Activated T-cell treated with anti-CD3 and anti-CD28 coated beads, Interleukin-2, amount 50 U/mL, for 72 hours (primary cell): ENCODE measurements around the gene SDR9C7. TPM values are rescaled to one million over a fixed set of nuclear protein-coding genes. Genes with fewer than 3 reads are reported as not detected.
"Not testable (repeated sequence)": the region's sequence is repeated elsewhere in the genome, so short reads cannot be mapped to it uniquely, and the experiment has no call there.

ENCODE experiments used
- ATAC-seq, 2 donors: fragments of 150-1000 bp; cut with Tn5 transposase; replicated peaks in 1 of 2; 2 replicates each; pipeline ENCODE4 v1.10.0; 2021; ENCODE audit warnings: moderate library complexity in 2 of 2, mild to moderate bottlenecking in 1 of 2
- DNase-seq, 2 donors: peaks; one replicate each; pipeline ENCODE4 v3.0.0; 2021 to 2022; ENCODE audit warnings: mixed read lengths in 1 of 2
- H3K27ac Mint-ChIP-seq: one replicate; pipeline ENCODE4 v1.8.0; 2022; ENCODE audit warnings: mild to moderate bottlenecking, moderate library complexity, mixed read lengths
- H3K27me3 Mint-ChIP-seq: one replicate; pipeline ENCODE4 v1.8.0; 2022; ENCODE audit warnings: low read depth, mixed read lengths
- H3K36me3 Mint-ChIP-seq, 2 donors: one replicate each; pipeline ENCODE4 v1.8.0; 2022; ENCODE audit warnings: mixed read lengths in 2 of 2, mild to moderate bottlenecking in 1 of 2; ENCODE audit not compliant: insufficient read depth in 2 of 2
- H3K4me1 Mint-ChIP-seq: one replicate; pipeline ENCODE4 v1.8.0; 2022; ENCODE audit warnings: low read depth, mixed read lengths
- H3K4me3 Mint-ChIP-seq, 2 donors: one replicate each; pipeline ENCODE4 v1.8.0; 2022; ENCODE audit warnings: mild to moderate bottlenecking in 2 of 2, mixed read lengths in 2 of 2, moderate library complexity in 2 of 2
- H3K9me3 Mint-ChIP-seq, 2 donors: one replicate each; pipeline ENCODE4 v1.8.0; 2022; ENCODE audit warnings: mixed read lengths in 2 of 2
- total RNA-seq, 2 donors: library from RNA; stranded (reverse); gene quantifications; one replicate each; pipeline ENCODE4 v1.2.3, GENCODE V29; 2022

The SDR9C7 gene
- total RNA-seq, 2 donors from 2014 or later: 0.14 TPM; not detected in 1

DNA sequence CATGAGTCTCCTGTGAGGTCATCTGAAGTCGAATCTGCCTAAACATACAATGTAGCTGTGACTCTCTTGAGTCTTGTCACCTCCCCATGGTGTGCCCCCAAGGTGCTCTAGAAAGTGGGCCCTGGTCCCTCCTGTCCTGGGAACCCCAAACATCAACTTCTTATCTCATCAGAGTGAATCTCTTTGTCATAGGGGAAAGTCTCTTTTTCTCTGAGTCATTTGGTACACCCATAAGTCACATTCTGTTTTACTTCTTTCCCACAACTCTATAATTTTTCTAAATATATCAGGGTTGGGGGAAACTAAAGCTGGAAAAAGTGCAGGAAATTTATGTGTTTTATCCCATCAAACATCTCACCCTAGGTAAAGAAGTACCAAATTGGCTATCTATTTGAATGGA lies 12.9 kb downstream of the SDR9C7 start:
- Mint-ChIP-seq H3K4me1 (no peaks in the 10 kb centered on the region), H3K9me3 (peaks cover 0 to 3% of the 10 kb centered on the region in 2 donors), H3K4me3 (no peak overlapping the region), H3K27me3 (no peaks in the 10 kb centered on the region), H3K27ac (no peak overlapping the region), H3K36me3 (peaks cover 2 to 5% of the 10 kb centered on the region in 2 donors)
- DNase-seq (no peak), ATAC-seq (peak in 1 of 2 donors; percentile 29)

DNA sequence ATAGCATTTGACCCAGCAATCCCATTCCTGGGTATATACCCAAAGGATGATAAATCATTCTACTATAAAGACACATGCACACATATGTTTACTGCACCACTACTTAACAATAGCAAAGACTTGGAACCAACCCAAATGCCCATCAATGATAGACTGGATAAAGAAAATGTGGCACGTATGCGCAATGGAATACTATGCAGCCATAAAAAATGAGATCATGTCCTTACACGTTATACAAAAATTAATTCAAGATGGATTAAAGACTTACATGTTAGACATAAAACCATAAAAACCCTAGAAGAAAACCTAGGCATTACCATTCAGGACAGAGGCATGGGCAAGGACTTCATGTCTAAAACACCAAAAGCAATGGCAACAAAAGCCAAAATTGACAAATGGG lies 16.1 kb downstream of the SDR9C7 start:
- not testable (repeated sequence) for H3K9me3 Mint-ChIP-seq, H3K36me3 Mint-ChIP-seq, H3K27me3 Mint-ChIP-seq, H3K4me1 Mint-ChIP-seq, H3K27ac Mint-ChIP-seq, H3K4me3 Mint-ChIP-seq, DNase-seq, ATAC-seq

DNA sequence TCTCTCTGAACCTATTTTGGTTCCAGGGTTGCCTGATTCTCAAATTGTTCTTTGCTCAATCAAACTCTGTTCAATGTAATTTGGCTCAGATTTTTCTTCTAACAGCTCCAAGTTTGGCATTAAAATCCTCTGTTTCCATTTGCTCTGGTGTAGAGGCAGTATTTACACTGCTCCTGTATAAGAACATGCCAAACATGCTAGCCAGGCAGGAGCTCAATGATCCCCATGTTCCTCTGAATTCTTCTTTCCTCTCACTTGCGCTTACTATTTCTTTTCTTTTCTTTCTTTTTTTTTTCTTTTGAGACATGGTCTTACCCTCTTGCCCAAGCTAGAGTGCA lies 17.2 kb downstream of the SDR9C7 start:
- no peak overlapping the region for H3K27ac Mint-ChIP-seq
- no peak overlapping the region for H3K4me3 Mint-ChIP-seq
- H3K9me3 Mint-ChIP-seq: peaks cover 0 to 3% of the 10 kb centered on the region in 2 donors
- ATAC-seq (no peak), DNase-seq (no peak)
- peaks cover 2 to 5% of the 10 kb centered on the region in 2 donors for H3K36me3 Mint-ChIP-seq
- H3K27me3 Mint-ChIP-seq: peaks cover 7% of the 10 kb centered on the region
- no peaks in the 10 kb centered on the region for H3K4me1 Mint-ChIP-seq

DNA sequence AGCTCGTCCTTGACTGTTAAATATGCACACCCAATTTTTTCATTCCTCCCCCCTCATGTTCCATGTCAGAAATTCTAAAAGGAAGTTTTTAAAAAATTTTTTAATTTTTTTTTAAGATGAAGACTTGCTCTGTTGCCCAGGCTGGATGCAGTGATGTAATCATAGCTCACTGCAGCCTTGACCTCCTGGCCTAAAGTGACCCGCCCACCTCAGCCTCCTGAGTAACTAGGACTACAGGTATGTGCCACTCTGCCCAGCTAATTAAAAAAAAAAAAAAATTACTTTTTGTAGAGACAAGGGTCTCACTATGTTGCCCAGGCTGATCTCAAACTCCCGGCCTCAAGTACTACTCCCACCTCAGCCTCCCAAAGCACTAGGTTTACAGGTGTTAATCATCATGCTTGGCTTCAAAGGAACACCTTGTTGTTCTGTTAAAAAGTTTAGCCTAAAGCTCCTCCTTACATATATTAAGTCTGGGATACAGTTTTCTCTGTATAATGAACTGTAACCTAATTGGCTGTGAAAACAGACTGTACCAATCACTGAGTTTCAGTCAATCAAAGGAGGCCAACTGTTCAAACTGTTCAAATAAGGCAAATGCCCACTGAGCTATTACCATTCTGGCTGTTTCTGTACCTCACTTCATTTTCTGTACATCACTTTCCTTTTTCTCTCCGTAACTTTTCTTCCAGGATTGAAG lies 17.8 kb downstream of the SDR9C7 start:
- Mint-ChIP-seq H3K36me3 (peaks cover 2 to 5% of the 10 kb centered on the region in 2 donors), H3K27me3 (peaks cover 12% of the 10 kb centered on the region), H3K4me3 (no peak overlapping the region), H3K27ac (no peak overlapping the region), H3K9me3 (peaks cover 0 to 3% of the 10 kb centered on the region in 2 donors), H3K4me1 (no peaks in the 10 kb centered on the region)
- DNase-seq (no peak), ATAC-seq (no peak)

DNA sequence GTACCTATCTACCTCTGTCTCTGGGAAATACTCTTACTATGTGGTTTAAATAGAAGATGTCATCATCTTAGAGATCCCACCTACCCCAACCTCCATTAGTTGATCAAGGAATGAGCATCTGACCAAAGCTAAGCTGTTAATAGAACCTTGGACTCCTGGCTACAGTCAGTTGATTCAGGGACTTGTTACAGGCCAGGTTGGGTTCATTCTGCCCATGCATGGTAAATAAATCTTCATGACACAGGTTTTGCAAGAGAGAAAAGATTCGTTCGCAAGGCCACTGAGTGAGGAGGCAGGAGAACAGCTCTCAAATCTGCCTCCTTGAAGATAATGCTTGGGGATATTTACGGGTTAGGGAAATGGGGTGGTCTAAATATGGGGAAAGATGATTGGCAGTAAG lies 19.5 kb downstream of the SDR9C7 start:
- no peak for DNase-seq
- peaks cover 2 to 5% of the 10 kb centered on the region in 2 donors for H3K9me3 Mint-ChIP-seq
- no peak overlapping the region for H3K4me3 Mint-ChIP-seq
- ATAC-seq: no peak
- no peak overlapping the region for H3K27ac Mint-ChIP-seq
- H3K4me1 Mint-ChIP-seq: no peaks in the 10 kb centered on the region
- H3K36me3 Mint-ChIP-seq: peaks cover 2 to 6% of the 10 kb centered on the region in 2 donors
- H3K27me3 Mint-ChIP-seq: peaks cover 19% of the 10 kb centered on the region

DNA sequence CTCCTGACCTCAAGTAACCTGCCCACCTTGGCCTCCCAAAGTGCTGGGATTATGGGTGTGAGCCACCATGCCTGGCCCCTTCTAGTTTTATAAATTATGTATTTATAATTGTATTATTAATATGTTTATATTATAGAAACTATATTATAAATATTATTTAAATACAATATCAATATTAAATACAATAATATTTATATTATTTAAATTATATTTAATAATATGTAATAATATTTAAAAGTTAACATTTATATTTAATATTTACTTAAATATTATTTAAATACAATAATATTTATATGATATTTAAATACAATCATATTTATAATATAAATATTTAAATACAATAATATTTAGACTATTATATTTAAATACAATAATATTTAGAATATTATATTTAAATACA lies 20.0 kb downstream of the SDR9C7 start:
- H3K27ac Mint-ChIP-seq: no peak overlapping the region
- no peak overlapping the region for H3K4me3 Mint-ChIP-seq
- no peak for ATAC-seq
- peaks cover 19% of the 10 kb centered on the region for H3K27me3 Mint-ChIP-seq
- H3K36me3 Mint-ChIP-seq: peaks cover 2 to 6% of the 10 kb centered on the region in 2 donors
- no peak for DNase-seq
- H3K9me3 Mint-ChIP-seq: peaks cover 5 to 8% of the 10 kb centered on the region in 2 donors
- no peaks in the 10 kb centered on the region for H3K4me1 Mint-ChIP-seq

DNA sequence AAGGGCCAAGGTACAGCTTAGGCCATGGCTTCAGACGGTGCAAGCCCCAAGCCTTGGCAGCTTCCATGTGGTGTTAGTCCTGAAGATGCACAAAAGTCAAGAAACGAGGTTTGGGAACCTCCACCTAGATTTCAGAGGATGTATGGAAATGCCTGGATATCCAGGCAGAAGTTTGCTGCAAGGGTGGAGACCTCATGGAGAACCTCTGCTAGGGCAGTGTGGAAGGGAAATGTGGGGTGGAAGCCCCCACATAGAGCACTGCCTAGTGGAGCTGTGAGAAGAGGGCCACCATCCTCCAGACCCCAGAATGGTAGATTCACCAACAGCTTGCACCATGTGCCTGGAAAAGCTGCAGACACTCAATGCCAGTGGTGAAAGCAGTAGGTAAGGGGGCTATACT lies 24.8 kb downstream of the SDR9C7 start:
- not testable (repeated sequence) for H3K36me3 Mint-ChIP-seq, H3K4me1 Mint-ChIP-seq, H3K27ac Mint-ChIP-seq, ATAC-seq, DNase-seq, H3K9me3 Mint-ChIP-seq, H3K4me3 Mint-ChIP-seq
- peaks cover 22% of the 10 kb centered on the region for H3K27me3 Mint-ChIP-seq

DNA sequence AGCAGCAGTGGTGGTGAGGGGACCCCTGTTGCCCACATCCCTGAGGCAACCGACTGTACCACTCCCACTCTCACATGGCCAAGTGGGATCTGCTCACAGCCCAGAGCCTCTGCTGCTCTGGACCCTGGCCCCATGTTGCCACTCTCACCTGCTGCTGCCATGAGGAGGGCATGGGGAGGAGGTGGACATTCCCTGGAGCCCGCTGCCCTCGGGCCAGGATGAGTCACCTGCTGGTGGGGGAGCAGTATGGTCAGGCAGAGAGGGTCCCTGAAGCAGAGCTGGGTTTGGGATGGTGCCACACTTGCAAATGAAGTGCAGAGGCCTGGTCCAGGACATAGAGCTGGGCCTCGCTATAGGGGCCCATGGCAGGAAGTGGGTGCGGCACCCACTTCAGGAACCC lies 26.1 kb downstream of the SDR9C7 start:
- no peaks in the 10 kb centered on the region for H3K4me1 Mint-ChIP-seq
- peaks cover 22% of the 10 kb centered on the region for H3K27me3 Mint-ChIP-seq
- DNase-seq: no peak
- peaks cover 2 to 8% of the 10 kb centered on the region in 2 donors for H3K36me3 Mint-ChIP-seq
- no peak overlapping the region for H3K4me3 Mint-ChIP-seq
- H3K27ac Mint-ChIP-seq: no peak overlapping the region
- no peak for ATAC-seq
- peaks cover 7 to 8% of the 10 kb centered on the region in 2 donors for H3K9me3 Mint-ChIP-seq

DNA sequence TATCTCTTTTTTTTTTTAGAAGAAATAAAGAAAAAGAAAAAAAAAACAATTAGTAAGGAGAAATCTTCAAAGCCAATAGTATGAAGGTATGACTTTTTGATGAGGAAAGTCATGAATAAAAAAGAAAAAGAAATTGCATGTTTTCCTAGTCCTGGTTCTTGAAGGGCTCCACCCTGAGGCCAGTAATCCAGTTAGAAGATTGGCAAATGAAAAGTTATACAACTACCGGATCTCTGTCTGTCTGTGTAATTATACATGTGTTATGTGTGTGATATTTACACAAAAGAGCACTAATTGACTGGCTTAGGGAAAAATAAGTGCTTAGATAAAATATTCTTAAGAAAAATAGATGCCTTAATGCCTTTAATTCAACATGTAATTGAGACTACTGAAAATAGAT lies 28.4 kb downstream of the SDR9C7 start:
- Mint-ChIP-seq H3K4me1 (no peaks in the 10 kb centered on the region), H3K4me3 (no peak overlapping the region), H3K9me3 (peaks cover 12 to 13% of the 10 kb centered on the region in 2 donors), H3K27me3 (peaks cover 10% of the 10 kb centered on the region), H3K36me3 (peaks cover 3 to 13% of the 10 kb centered on the region in 2 donors), H3K27ac (peak overlapping the region; percentile 42)
- DNase-seq: no peak
- ATAC-seq: no peak

DNA sequence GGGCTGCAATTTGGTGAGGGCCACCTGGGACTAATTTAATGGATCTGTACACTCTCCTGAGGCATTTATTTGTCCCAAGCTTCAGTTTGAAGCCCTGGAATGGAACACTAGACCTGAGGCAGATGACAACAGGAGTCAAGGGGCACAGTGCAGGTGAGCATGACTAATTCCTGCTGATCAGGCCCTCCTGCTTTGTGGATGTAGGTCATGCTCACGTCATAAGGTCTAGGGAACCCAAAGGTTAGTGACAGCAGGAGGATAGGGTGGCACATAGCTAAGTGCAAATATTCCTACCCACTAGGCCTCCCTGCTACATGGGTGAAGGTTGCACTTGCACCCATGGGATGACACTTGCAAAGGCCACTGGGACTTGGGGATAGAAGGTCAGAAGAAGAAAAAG lies 30.8 kb downstream of the SDR9C7 start:
- H3K4me1 Mint-ChIP-seq: no peaks in the 10 kb centered on the region
- H3K36me3 Mint-ChIP-seq: peaks cover 6 to 13% of the 10 kb centered on the region in 2 donors
- peaks cover 9% of the 10 kb centered on the region for H3K27me3 Mint-ChIP-seq
- H3K4me3 Mint-ChIP-seq: no peak overlapping the region
- DNase-seq (no peak), ATAC-seq (no peak)
- H3K27ac Mint-ChIP-seq: no peak overlapping the region
- H3K9me3 Mint-ChIP-seq: peaks cover 9 to 10% of the 10 kb centered on the region in 2 donors

DNA sequence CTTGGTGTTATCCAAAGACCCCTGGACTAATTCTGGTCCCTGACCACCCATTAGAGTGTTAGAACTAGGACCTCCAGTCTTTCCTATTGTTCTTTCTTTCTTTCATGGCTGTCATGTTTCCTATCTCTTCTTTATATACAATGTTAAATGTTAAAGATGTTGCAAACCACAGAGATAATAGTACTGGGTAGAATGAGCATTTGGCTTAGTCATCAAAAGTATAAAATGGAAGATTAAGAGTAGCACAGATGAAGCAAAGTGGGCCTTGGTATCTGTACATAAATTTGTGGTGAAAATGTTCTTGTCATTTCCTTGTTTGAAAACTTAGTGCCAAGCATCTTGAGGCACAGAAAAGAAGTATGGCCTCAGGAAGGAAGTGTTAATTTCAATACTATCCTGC lies 32.9 kb downstream of the SDR9C7 start:
- not testable (repeated sequence) for H3K27ac Mint-ChIP-seq, ATAC-seq, DNase-seq, H3K4me1 Mint-ChIP-seq, H3K27me3 Mint-ChIP-seq, H3K4me3 Mint-ChIP-seq
- Mint-ChIP-seq H3K9me3 (peaks cover 9 to 18% of the 10 kb centered on the region in 2 donors), H3K36me3 (peaks cover 6 to 13% of the 10 kb centered on the region in 2 donors)

DNA sequence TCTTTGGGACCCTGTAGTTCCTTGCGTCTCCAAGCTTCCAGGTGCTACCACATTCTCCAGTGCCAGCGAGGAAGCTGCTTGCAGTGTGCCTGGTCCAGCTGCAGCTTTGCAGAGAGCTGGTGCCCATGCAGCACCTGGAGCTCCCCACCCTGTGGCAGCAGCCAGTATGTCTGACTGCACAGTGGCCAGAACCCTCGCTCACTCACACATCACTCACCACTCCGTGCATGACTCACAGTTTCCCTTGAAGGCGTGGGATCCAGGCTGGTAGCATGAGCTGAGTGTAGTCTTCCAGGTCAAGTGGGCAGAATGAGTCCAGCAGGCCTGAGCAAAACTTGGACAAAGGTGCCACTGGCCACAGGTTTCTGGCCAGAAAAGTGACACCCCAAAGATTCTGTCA lies 33.6 kb downstream of the SDR9C7 start:
- Mint-ChIP-seq H3K27me3 (peaks cover 10% of the 10 kb centered on the region), H3K36me3 (peaks cover 6 to 13% of the 10 kb centered on the region in 2 donors), H3K9me3 (peaks cover 12 to 18% of the 10 kb centered on the region in 2 donors), H3K4me3 (no peak overlapping the region), H3K27ac (no peak overlapping the region), H3K4me1 (no peaks in the 10 kb centered on the region)
- DNase-seq (no peak), ATAC-seq (no peak)

DNA sequence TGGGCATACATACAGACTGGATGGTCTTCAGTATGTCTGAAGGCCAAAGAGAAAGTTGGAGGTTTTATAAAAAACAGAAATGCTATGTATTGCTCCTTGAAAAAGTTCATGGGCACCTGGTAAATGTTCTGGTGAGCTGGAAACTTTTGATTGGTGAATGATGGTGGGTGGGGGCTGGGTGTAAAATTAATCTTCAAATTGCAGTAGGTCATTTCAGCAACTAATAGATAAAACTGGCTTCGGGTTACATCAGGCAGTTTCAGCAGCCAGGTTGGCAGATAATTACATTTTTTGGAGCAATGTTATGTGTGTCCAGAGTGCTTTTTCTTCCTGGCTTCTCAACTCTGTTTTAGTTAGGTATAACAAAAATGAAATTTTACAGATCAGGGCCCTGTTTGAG lies 35.3 kb downstream of the SDR9C7 start:
- ATAC-seq: no peak
- peaks cover 10% of the 10 kb centered on the region for H3K27me3 Mint-ChIP-seq
- H3K9me3 Mint-ChIP-seq: peaks cover 12 to 18% of the 10 kb centered on the region in 2 donors
- H3K36me3 Mint-ChIP-seq: peaks cover 5 to 11% of the 10 kb centered on the region in 2 donors
- H3K4me1 Mint-ChIP-seq: no peaks in the 10 kb centered on the region
- H3K27ac Mint-ChIP-seq: no peak overlapping the region
- no peak for DNase-seq
- no peak overlapping the region for H3K4me3 Mint-ChIP-seq

DNA sequence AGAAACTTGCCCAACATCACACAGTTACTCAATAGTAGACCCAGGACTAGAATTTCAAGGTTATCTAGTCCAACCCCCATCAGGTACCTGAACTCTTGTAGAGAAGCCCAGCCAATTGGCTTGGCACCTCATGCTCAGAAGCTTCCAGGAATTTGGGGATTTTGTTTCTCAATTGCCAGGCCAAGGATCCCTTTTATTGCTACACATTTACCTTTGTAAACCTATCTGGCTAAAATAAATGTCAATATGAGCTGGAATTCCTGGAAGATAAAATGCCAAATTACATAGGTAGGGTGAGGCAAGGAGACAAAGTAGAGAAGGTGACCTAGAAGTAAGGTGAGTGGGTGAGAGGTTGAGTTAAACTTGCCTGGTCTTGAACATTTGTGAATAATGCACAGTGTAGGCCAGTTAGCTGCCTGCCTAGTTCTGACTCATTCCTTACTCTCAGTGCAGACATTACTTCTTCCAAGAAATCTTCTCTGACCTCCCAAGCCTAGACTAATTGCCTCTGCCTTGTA lies 36.3 kb downstream of the SDR9C7 start:
- Mint-ChIP-seq H3K4me1 (no peaks in the 10 kb centered on the region), H3K9me3 (peaks cover 12 to 18% of the 10 kb centered on the region in 2 donors), H3K27ac (no peak overlapping the region), H3K27me3 (peaks cover 10% of the 10 kb centered on the region), H3K4me3 (no peak overlapping the region), H3K36me3 (peaks cover 4 to 11% of the 10 kb centered on the region in 2 donors)
- DNase-seq (no peak), ATAC-seq (peak in 1 of 2 donors; percentile 38)
